GM20431 (cell line): ENCODE data around the gene SEPHS1.
"Not testable (repeated sequence)": the region's sequence is repeated elsewhere in the genome, so short reads cannot be mapped to it uniquely, and the experiment has no call there.

Source experiments
- in situ Hi-C: fragments of 300-500 bp; cut with MseI, MboI; formaldehyde crosslinking; loops from one replicate; pipeline ENCODE4 v1.15.0; 2020; ENCODE audit warnings: low sequenced_read_pairs; ENCODE audit not compliant: unreplicated experiment

Gene SEPHS1

GRCh38 chr10:13330980-13331379 lies 17.1 kb downstream of the SEPHS1 start:
- in situ Hi-C loops, result not testable (repeated sequence)

DNA sequence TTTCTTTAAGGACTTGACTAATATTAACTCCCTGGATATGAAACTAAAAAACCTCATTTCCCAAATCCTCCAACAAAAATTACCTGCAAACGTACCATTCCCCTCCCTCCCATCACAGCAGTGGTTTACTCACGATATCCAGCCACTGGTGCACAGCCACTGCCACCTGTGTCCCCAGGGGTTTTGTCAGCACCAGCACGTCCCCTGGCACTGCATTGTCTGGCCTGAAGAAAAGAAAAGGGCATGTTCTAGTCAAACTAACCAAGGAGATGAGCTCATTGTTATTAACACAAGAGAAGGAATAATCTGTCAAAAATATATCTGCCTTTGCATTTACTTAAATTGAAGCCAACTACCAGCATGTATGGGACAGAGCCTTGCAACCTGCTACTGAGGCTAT lies 18.5 kb downstream of the SEPHS1 start:
- in situ Hi-C loops, result no loop called here

DNA sequence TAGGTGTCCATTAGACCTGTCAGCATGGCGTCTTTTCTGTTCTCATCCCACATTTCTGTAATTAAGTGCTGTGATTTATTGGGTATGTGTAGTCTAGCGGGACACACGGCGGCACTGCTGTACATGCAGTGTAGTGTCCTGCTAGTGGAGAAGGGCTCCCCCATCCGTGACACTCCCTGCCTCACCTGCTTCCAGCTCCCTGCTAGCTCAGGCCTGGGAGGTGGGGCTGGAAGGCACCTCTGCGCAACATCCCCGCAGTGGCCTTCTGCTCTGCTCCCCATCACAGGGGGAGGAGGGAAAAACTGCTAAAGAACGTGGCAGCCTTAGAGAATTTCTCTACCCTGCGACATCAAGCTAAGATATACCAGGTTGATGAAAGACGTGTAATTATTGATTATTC lies 19.5 kb downstream of the SEPHS1 start:
- in situ Hi-C loops, result no loop called here

DNA sequence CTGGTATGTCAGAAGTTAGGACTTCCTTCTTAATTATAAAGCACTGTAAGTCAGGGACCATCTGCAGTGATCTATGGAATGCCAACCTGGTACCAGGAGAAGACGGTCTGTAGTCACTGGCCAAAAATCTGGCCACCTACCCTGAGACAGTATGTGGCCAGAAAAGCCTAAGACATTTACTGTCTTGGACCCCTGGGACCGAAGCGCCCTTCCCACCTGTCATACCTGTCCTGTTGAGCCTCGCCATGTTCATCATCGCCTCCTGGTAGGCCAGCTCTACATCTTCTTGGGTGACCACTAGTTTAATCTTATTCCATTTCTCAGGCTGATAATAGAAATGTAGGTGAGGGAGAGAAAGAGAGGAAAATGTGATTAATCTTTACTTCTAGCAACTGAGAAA lies 20.0 kb downstream of the SEPHS1 start:
- in situ Hi-C loops, result no loop called here

DNA sequence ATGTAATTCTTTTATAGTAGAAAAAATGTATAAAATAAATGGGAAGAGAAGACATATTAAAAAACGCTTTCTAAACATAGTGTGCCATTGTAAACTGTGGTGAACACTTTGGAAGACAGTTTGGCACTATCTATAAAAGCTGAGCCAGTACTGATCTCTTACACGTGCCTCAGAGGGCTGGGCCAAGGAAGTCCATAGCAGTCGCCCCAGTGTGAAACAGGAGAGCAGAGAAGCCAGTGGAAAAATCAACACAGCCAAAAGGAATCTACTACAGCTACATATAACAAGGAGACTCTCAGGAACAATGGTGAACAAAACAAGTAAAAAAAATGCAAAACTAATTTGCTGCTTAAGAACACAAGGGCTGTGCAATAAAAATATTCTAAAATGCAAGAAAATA lies 20.6 kb downstream of the SEPHS1 start:
- in situ Hi-C loops, result no loop called here

GRCh38 chr10:13322615-13323148 lies 25.4 kb downstream of the SEPHS1 start:
- in situ Hi-C loops, result no loop called here

DNA sequence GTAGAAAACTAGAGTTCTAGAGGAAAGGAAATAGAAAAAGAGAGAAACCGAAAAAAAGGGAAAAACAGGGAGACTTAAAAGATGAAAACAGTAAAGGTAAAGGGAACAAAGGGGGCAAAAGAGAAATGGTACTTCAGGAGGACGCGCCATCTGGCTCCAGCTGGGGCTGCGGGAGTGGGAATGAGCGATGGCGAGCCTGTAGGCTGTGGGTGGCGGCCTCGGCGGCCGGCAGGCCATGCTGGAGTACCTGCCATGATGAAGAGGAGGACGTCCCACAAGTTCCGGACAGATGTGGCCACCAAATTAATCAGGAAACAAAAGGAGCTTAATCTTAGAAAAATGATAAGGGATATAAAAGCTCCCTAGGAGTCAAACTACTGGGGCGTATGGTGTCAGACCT lies 26.5 kb downstream of the SEPHS1 start:
- in situ Hi-C loops, result no loop called here

- in situ Hi-C loops, result no loop called here
These were observed 28.9 kb downstream of the SEPHS1 start for GRCh38 chr10:13319166-13319565.

GRCh38 chr10:13317474-13317873 lies 30.6 kb downstream of the SEPHS1 start:
- in situ Hi-C loops, result no loop called here

DNA sequence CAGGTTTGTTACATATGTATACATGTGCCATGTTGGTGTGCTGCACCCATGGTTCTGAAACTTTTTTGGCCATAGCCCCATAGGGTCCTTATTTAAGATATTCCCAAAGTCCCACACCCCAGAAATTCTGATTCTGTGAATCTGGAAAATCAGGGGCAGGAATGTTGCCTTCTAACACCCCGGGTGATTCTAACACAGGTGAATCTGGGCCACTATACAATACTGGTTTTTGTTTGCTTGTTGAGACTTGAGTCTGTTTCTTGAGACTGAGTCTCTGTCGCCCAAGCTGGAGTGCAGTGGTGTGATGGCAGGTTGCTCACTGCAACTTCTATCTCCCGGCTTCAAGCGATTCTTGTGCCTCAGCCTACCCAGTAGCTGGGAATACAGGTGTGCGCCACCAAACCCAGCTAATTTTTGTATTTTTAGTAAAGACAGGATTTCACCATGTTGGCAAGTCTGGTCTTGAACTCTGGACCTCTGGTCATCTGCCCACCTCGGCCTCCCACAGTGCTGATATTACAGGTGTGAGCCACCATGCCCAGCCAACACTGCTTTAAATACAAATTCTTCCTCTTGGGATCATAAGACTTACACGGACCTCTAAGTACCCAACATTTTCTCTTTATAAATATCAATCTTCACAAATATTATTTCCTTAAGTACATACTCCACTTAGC lies 31.3 kb downstream of the SEPHS1 start:
- in situ Hi-C loops, result no loop called here

- in situ Hi-C loops, result no loop called here
These were observed 32.7 kb downstream of the SEPHS1 start for GRCh38 chr10:13315361-13315760.

GRCh38 chr10:13311177-13311575 lies 36.9 kb downstream of the SEPHS1 start:
- in situ Hi-C loops, result no loop called here

DNA sequence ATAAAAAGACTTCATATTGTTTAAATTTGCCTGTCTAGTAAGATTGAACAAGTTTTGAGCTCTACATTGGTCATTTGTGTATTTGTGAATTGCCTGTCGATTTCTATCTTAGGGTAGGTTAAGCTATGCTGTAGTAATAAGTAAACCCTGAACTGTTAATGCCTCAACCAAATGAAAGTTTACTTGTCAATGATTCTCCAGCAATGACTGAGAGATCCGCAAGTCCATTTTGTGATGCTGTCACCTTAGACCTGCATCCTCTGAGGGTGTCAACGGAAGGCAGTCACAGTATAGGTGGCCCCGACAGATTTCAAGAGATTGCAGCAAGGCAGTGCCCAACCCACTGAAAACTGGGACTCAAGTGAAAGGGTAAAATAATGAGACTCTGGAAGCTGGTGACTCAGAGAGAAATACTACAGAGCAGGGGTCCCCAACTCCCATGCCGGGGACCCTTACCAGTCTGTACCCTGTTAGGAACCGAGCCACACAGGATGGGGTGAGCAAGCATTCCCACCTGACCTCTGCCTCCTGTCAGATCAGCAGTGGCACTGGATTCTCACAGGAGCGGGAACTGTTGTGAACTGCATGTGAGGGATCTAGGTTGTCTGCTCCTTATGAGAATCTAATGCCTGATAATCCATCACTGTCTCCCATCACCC lies 37.4 kb downstream of the SEPHS1 start:
- in situ Hi-C loops, result no loop called here

DNA sequence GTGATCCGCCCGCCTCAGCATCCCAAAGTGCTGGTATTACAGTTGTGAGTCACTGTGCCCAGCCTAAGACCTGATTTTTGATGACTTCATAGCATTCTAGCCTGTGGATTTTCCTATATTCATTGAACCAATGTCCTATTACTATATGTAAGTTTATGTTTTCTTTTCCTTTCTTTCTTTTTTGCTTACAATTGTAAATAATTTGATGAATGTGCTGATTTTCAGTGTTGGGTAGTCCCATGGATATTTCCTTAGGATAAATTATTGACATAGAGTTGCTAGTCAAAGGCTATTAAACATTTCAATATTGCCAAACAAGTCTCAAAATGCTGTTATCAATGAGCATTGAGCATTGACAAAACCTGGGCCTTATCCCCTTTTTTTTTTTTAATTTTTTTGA lies 38.3 kb downstream of the SEPHS1 start:
- in situ Hi-C loops, result no loop called here

- in situ Hi-C loops, result no loop called here
These were observed 40.0 kb downstream of the SEPHS1 start for GRCh38 chr10:13308096-13308495.

DNA sequence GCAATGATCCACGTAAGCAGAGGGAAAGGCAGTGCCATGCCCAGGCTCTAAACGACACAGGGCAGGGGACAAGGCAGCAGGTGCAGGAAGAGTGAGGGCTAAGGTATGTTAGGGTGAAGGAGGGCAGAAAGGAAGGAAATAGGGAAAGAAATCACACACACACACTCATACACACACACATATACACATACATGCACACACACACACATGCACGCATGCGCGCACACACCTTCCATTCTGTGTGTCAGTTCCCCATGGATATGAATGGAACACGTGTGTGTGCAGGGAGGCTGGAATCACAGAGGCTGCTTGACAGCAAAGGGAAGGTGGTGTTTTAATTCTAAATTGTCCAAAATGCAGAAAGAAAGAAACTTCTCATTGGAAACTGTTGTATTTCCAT lies 42.0 kb downstream of the SEPHS1 start:
- in situ Hi-C loops, result no loop called here

DNA sequence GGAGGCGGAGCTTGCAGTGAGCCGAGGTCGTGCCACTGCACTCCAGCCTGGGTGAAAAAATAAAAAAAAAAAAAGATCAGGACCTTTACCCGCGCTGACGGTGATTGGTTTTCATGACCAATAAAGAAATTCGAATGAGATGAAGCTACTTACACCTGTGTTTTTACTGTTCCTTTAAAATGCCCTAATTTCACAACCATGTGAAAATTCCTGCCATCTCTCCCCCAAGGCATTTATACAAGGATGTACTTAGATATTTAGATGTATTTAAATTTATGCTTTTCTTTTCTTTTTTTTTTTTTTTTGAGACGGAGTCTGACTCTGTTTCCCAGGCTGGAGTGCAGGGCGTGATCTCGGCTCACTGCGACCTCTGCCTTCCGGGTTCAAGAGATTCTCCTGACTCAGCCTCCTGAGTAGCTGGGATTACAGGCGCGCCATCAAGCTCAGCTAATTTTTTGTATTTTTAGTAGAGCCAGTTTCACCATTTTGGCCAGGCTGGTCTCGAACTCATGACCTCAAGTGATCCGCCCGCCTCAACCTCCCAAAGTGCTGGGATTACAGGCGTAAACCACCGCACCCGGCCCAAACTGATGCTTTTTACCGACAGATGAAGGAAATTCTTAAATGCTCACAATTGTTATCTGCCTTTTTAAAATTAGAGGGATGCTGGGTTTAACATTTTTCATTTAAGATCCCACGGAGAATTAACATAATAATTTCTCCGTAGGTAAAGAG lies 45.1 kb downstream of the SEPHS1 start:
- in situ Hi-C loops, result no loop called here

- in situ Hi-C loops, result no loop called here
These were observed 48.4 kb downstream of the SEPHS1 start, which contains the start of gene PHYH for GRCh38 chr10:13299437-13300287. Gene PHYH, minus strand, starts transcription at chr10:13300064. Its CDS starts 22 bp downstream, at chr10:13300042.

GRCh38 chr10:13298748-13299436 lies 49.2 kb downstream of the SEPHS1 start:
- in situ Hi-C loops, result no loop called here

DNA sequence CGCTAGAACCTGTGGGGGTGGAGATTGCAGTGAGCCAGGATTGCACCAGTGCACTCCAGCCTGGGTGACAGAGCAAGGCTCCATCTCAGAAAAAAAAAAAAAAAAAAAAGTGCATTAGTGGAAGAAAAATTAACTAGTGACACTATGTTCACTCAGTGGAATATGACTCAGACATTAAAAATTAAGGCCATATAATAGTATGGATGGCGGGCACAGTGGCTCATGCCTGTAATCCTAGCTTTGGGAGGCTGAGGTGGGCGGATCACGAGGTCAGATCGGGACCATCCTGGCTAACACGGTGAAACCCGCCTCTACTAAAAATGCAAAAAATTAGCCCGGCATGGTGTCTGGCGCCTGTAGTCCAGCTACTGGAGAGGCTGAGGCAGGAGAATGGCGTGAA lies 51.6 kb downstream of the SEPHS1 start:
- in situ Hi-C loops, result no loop called here
